ENCODE measurements around the gene FUOM. TPM values are rescaled to one million over a fixed set of nuclear protein-coding genes. Genes with fewer than 3 reads are reported as not detected.

The FUOM gene
- total and polyA plus RNA-seq, 2 of the 8 experiments (the other 6 are each of a cell fraction or from before 2014, with no cell fraction given): 22.0 to 30.4 TPM

GRCh38 chr10:133349577-133350011 lies 8.2 kb downstream of the FUOM start:
- Histone ChIP-seq H4K8ac (ENCODE audit: extremely low read depth, insufficient read depth, low read length) (no peak overlapping the region), H3K27me3 (replicated peaks in 1 of 4; ENCODE audit: control insufficient read depth in 3 of 4, extremely low read depth in 1 of 4, insufficient read depth in 3 of 4, low read length in 3 of 4) (no peaks in the 10 kb centered on the region; a peak in 3 of 7 replicates), H3K56ac (replicated peaks; ENCODE audit: insufficient read length, low read depth, low read length) (no peak overlapping the region), H3K27ac (ENCODE audit: low read depth, low read length) (no peak overlapping the region), H3K36me3 (ENCODE audit: control insufficient read depth in 2 of 4, insufficient read depth in 4 of 4, low read length in 3 of 4) (no peaks in the 10 kb centered on the region; a peak in 1 of 8 replicates), H2BK5ac (ENCODE audit: low read depth, low read length) (no peak overlapping the region), H2AFZ (ENCODE audit: low read length) (no peak overlapping the region), H3K79me1 (ENCODE audit: low read depth, low read length) (no peaks in the 10 kb centered on the region), H3K4me1 (replicated peaks in 1 of 4; ENCODE audit: control insufficient read depth in 3 of 4, insufficient read depth in 4 of 4, low read length in 3 of 4) (peaks cover 0 to 21% (median 2%) of the 10 kb centered on the region in 4 experiments; a peak in 4 of 7 replicates), H3K9ac (replicated peaks in 1 of 4; ENCODE audit: extremely low read depth in 1 of 4, low read depth in 3 of 4, low read length in 3 of 4) (no peak overlapping the region), H3K79me2 (ENCODE audit: control insufficient read depth in 1 of 2, insufficient read depth in 2 of 2, low read length in 2 of 2) (no peaks in the 10 kb centered on the region), H2BK20ac (ENCODE audit: low read length) (no peak overlapping the region), H3K4me2 (ENCODE audit: insufficient read depth in 1 of 2, low read depth in 2 of 2, low read length in 2 of 2) (no peak overlapping the region), H2BK15ac (ENCODE audit: low read length) (no peak overlapping the region), H4K5ac (ENCODE audit: insufficient read length, low read depth, low read length) (no peak overlapping the region), H3K9me3 (ENCODE audit: insufficient read depth in 2 of 2, low read depth in 1 of 2, low read length in 1 of 2) (no peaks in the 10 kb centered on the region), H3K23ac (ENCODE audit: insufficient read length) (no peak overlapping the region), H2AK5ac (ENCODE audit: low read depth, low read length) (no peak overlapping the region), H3K4me3 (ENCODE audit: extremely low read depth in 1 of 4, insufficient read depth in 2 of 4, low read depth in 3 of 4, low read length in 4 of 4) (no peak overlapping the region), H3K23me2 (ENCODE audit: low read depth, low read length) (peaks cover 4% of the 10 kb centered on the region; the same call in 1 of the 2 replicates), H3K18ac (ENCODE audit: extremely low read depth, low read length) (no peak overlapping the region), H3K14ac (ENCODE audit: insufficient read length) (no peak overlapping the region), H4K20me1 (replicated peaks in 1 of 2; ENCODE audit: control insufficient read depth in 1 of 2, insufficient read depth in 2 of 2, low read length in 2 of 2) (peaks cover 4 to 12% of the 10 kb centered on the region in 2 experiments), H3K4ac (replicated peaks; ENCODE audit: insufficient read length, low read depth, low read length) (no peak overlapping the region), H4K91ac (replicated peaks; ENCODE audit: insufficient read length, low read length) (no peak overlapping the region), H2BK120ac (replicated peaks; ENCODE audit: low read depth, low read length) (no peak overlapping the region), H2BK12ac (ENCODE audit: low read depth, low read length) (no peak overlapping the region)
- ChIA-PET POLR2A (ENCODE audit: partially characterized antibody) (interaction anchor here (1.1 to 1.3 kb wide), 2 partner anchors 13 to 21 kb away, joined by 3 read pairs; partner anchors contain the start of gene CALY), CTCF (ENCODE audit: partially characterized antibody) (interaction anchor here (0.7 kb wide), 1 partner anchor 9 kb away, joined by 3 read pairs; no protein-coding TSS in a partner anchor)
- TF ChIP-seq RXRA (IDR thresholded peaks at IDR 0.05; ENCODE audit: insufficient read depth, low read depth, low read length): no peak
- no peak for TF ChIP-seq JUND (IDR thresholded peaks at IDR 0.05; ENCODE audit: low read length)
- no peak for TF ChIP-seq BACH1 (IDR thresholded peaks at IDR 0.05; ENCODE audit: low read length)
- TF ChIP-seq, protein P1, sequence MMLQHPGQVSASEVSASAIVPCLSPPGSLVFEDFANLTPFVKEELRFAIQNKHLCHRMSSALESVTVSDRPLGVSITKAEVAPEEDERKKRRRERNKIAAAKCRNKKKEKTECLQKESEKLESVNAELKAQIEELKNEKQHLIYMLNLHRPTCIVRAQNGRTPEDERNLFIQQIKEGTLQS (IDR thresholded peaks at IDR 0.05; ENCODE audit: insufficient read depth, low read depth, low read length): no peak
- no peak for TF ChIP-seq EZH2 (IDR thresholded peaks at IDR 0.05; ENCODE audit: low read depth, low read length, severe bottlenecking)
- no peak for TF ChIP-seq CEBPB (IDR thresholded peaks at IDR 0.05; ENCODE audit: low read depth, low read length)
- no peak for TF ChIP-seq CHD1 (IDR thresholded peaks at IDR 0.05; ENCODE audit: low read depth, low read length)
- 89% methylated on average over 9 of the region's 9 CpGs; no CpG with 5 or more reads in 1 of the 2 experiments for WGBS, 2 experiments (ENCODE audit: extremely low coverage in 1 of 2, insufficient coverage in 1 of 2, insufficient read length in 1 of 2, insufficient replicate concordance in 2 of 2, low coverage in 1 of 2, low lambda C conversion rate in 2 of 2, missing lambda C conversion rate in 1 of 2)
- DNase-seq (ENCODE audit: low read depth in 1 of 2, low spot score in 2 of 2) (no peak), FAIRE-seq (no peak)
